ENCODE data around the gene BLM.

DNA sequence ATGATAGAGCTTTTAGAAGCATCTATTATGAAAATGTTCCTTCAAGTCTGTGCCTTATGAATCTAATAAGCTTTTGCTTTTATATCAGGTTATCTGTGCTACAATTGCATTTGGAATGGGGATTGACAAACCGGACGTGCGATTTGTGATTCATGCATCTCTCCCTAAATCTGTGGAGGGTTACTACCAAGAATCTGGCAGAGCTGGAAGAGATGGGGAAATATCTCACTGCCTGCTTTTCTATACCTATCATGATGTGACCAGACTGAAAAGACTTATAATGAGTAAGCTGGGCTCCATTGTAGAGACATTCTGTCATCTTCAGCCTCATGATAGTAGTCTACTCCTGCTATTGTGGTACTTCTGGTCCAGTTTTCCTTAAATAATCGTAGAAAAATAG is 73.4 kb downstream of the BLM start:
- TF ChIP-seq POLR2A (IDR thresholded peaks at IDR 0.05) (no peak), CTCF (IDR thresholded peaks at IDR 0.05) (no peak)
